IPS-NIHi7 (cell line): ENCODE results near the gene UBXN4.
"Not testable (repeated sequence)": the region's sequence is repeated elsewhere in the genome, so short reads cannot be mapped to it uniquely, and the experiment has no call there.

Experiments used
- DNase-seq: peaks from one replicate; pipeline ENCODE4 v3.0.0; 2012; ENCODE audit warnings: mixed read lengths; ENCODE audit errors: extremely low spot score

UBXN4 gene, protein sequence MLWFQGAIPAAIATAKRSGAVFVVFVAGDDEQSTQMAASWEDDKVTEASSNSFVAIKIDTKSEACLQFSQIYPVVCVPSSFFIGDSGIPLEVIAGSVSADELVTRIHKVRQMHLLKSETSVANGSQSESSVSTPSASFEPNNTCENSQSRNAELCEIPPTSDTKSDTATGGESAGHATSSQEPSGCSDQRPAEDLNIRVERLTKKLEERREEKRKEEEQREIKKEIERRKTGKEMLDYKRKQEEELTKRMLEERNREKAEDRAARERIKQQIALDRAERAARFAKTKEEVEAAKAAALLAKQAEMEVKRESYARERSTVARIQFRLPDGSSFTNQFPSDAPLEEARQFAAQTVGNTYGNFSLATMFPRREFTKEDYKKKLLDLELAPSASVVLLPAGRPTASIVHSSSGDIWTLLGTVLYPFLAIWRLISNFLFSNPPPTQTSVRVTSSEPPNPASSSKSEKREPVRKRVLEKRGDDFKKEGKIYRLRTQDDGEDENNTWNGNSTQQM

DNA sequence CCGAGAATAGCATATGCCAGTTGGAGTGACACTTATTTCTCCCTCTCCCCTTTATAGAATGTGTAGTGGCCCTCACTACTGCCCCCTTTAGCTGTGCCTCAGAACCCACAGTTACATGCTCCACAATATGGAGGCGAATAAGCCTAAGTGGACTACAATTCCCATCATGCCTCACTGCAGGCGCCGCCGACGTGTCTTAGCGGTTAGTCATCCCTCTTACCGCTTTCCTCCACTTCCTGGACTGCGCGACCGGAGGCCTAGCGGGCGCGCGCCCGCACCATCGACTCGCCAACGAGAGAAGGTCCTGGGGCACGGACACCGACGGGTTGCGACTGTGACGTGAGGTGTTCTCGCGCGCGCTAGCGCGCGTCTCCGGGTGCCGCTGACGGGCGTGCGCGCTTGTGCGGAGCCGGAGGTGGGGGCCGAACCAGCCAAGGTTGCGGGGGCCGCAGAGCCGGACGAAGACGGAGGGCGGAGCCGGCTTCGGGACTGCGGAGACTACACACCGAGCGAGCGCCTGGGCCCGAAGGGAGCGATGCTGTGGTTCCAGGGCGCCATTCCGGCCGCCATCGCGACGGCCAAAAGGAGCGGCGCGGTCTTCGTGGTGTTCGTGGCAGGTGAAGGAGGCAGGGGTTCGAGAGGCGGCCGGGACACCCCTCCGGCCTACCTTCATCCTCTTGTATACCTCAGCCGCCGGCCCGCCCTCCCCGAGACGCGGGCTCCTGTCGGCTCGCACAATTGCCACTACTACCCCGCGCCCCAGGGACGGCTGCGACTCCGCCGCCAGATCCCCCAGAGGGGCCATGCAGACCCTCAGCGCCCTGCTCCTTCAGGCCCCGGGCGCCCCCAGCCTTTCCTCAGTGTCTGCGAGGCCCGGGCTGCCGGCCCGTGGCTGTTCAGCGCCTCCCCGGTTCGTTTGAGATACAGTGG, at the start of gene UBXN4:
Gene UBXN4, plus strand, starts transcription at position 461 of the 930 bp plus-strand sequence. Its CDS starts 75 bp downstream, at position 536.
- peak; percentile 98 for DNase-seq

DNA sequence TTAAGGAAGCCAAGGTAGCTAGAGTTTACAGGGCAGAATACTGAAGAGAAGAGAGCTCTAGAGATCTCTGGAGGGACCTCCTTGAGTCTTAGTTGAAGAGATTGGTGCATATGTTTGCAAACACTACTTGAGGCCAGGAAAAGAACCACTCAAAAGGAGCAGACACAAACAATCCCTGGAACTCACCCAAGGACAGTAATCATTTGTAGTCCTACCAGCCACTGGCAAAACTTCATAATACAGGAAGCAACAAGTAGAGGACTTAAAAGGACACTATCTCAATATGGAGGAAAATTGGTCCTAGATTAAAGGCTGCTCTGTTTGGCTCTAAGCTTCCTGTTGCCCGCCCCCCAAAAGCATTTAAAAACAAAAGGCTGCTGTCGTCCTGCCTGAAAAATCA, 46.9 kb upstream of the UBXN4 start:
- DNase-seq, result no peak

DNA sequence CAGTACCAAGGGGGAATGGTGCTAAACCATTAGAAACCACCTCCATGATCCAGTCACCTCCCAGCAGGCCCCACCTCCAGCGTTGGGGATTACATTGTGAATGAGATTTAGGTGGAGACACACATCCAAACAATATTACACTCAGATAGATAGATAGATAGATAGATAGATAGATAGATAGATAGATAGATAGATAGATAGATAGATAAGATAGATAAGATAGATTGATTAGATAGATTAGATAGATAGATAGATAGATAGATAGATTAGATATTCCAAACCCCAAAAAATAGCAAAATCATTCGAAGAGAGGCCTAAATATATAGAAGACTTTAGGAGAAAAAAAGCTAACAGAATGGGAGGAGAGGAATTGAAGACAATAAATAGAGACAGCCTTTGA, 42.8 kb upstream of the UBXN4 start:
- no peak for DNase-seq

DNA sequence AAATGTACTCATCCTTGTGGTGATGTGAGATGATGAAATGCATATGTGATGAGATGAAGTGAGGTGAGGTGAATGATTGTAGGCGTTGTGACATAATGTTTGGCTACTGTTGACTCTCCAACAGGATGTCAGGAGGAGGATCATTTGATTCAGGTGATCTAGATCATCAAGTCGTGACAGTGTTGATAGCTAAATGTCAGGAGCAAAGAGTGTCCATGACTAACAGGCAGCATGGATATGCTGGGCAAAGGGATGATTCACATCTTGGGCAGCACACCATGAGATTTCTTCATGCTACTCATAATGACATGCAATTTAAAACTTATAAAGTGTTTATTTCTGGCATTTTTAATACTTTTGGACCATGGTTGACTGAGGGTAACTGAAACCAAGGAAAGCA, 40.2 kb upstream of the UBXN4 start:
- DNase-seq, result no peak

DNA sequence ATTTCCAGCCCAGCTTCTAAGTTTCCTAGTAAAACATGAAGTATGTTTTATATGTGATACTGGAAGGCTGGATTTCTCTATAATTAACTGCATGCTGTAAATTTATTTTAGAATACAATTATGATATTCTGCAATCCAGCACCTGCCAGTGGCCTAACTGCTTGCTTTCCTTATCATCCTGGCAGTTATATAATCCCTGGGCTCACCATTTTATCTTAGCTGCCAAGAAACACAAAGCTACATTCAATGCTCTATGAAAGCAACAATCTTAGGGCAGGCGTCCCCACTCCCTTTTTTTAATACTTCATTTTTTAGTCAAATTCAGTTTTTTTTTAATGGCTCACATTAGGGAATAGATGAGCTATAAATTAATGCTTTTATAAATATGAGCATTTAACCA, 38.4 kb upstream of the UBXN4 start:
- no peak for DNase-seq

DNA sequence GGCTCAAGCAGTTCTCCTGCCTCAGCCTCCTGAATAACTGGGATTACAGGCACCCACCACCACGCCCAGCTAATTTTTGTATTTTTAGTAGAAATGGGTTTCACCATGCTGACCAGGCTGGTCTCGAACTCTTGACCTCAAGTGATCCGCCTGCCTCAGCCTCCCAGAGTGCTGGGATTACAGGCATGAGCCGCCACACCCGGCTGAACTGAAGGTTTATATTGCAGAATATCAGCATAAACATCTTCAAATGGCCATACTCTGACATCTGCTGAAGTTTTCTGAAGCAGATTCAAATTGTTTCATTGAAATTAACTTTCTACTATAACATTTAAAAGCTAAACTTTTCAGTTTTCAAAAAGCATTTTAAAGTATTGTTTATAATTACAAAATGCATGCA, 37.6 kb upstream of the UBXN4 start:
- not testable (repeated sequence) for DNase-seq

DNA sequence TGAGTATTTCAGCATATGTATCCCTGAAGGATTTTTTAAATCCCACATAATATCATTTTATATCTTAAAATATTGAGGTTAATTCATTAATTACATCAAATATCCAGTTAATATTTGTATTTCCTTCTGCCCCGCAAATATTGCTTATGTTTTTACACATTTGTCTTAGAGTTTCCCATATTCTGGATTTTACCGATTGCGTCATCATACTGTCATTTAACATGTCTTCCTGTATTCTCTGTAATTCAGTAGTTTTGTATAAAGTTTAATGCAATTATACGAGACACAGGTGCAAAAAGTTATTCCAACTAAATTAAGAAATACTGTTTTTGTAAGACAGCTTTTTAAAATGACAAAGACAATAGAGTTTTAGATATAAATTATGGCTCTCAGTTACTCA, 33.5 kb upstream of the UBXN4 start:
- no peak for DNase-seq

DNA sequence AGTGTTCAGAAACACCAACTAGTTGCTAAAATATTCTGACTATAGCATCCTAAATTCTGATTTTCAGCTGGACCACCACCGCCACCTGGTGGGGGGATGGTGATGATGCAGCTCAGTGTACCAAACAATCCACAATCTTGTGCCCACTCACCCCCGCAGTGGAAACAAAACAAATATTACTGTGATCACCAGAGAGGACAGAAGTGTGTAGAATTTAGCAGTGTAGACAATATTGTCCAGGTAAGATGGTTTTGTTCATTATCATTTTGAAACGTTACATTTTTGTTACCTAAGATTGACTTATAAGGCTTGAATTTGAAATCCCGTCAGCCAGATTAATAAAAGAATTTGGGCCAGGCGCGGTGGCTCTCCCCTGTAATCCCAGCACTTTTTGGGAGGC, 31.7 kb upstream of the UBXN4 start:
- peak; percentile 69 for DNase-seq

DNA sequence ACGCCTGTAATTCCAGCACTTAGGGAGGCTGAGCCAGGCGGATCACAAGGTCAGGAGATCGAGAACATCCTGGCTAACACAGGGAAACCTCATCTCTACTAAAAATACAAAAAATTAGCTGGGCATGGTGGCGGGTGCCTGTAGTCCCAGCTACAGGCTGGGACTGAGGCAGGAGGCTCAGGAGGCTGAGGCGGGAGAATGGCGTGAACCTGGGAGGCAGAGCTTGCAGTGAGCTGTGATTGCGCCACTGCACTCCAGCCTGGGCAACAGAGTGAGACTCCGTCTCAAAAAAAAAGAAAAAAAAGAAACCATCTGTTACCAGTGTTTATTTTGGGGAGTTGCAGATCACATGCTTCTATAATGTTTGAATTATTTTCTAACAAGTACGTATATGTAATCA, 26.6 kb upstream of the UBXN4 start:
- DNase-seq, result not testable (repeated sequence)

DNA sequence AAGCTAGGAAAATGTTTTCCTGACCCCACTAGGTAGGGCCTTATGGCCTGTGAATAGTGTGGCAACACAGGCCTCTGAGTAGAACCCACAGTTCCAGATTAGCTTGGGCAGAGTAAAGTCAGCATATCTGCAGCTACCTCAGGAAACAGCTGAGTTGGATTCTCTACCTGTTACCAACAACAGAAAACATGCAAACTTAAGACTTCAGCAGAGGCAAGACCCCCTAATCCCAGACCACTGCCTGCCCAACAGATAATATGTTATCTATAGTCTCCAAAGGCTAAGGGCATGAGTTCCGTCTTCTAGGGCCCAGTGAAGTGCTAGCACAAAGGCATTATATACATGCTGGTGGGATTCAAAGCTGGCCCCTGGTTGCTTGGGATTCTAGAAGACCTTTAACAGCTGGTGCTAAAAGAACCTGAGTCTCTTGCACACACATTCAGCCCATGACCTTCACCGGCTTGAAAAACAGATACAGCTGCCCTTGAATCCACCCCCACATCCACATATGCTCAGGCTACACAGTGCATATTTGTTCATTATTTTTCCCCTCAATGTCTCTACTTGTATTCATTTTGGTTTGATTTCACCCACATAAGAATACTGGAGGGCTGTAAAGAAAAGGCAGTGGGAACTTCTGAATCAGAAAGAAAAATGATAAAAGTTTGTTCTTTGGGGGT, 13.5 kb upstream of the UBXN4 start:
- no peak for DNase-seq

DNA sequence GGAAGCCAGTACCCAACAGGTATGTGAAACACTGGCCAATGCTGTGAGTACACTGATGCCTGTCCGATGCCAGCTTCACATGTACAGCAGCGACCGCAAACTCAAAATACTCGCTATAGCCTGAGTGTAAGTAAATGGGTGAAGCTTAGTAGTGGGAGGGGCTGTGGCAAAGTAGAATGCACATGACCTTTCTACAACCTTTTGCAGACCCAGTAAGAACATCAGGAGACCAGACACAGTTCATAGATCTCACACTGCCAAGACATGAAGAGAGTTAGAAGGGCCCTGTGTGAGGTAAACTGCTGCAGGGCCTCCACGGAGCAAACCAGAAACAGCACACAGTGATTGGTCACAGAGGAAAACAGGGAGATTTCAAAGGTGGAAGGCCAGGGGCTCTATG, 9.1 kb upstream of the UBXN4 start:
- no peak for DNase-seq

DNA sequence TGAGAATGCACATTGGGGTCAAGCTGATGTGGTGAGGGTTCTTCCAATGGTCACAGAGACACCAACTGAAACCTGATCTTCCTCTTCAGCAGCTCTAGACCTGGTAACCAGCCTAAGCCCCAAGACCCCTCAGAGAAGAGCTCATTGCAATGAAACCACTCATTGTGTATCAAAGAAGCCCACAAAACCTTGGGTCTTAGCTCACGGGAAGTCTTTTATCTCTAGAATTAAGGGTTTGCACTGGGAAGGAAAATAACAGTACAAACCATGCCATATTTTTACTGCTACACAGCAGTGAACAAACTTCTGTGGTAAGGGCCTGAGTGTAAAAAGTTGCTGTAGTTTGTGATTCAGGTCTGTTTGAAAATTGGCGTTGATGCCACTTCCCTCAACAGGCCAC, 8.6 kb upstream of the UBXN4 start:
- no peak for DNase-seq

DNA sequence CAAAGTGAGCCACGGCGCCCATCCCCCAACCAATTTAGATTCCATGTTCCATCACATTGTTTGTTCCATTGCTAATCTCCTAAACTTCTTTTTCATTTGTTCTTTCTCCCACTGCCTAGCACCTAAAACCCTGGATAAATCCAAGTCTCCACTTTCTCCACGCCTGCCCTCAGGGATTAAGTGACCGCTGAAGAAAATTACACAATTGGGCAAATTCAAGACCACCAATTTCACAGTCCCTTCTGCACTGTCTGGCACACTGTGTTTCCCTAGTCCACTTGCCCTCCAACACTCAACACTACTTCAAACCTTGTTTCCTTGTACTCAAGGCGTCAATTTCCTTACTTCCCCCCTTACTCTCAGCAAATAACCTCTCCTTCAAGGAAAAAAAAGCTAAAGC, 5.1 kb upstream of the UBXN4 start:
- no peak for DNase-seq

DNA sequence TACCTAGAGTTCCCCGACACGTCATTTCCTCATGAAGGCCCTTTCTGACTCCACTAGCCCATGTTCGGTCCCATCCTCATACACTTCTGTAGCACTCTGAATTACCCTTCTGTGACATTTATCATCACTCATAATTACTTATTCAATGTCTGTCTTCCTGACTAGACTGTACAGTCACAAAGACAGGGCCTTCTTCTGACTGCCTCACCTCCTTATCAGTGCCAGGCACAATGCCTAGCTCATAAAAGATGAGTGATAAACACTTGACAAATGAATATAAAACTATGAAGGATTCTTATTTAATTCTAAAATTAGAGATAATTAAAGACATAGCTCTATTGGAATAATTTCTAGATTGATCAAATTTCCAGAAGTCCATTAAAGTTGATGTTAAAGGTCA, 1.4 kb upstream of the UBXN4 start:
- no peak for DNase-seq

DNA sequence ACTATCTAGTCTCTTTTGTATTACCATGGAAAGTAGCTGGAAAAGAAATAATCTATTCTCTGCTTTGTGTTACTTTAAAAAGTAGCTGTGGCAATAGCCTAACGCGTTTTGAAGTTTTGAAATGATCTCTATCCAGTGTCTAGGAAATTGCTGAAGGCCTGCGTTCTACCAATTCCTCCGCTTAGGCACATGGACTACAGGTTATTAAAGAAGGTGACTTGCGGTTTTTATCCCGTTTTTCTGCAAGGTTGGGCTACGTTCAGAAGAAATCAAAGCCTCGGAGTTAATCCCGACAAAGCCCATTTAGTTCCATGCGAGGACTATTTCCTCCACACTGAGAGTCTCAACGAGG, 636 bp upstream of the UBXN4 start:
- no peak for DNase-seq

DNA sequence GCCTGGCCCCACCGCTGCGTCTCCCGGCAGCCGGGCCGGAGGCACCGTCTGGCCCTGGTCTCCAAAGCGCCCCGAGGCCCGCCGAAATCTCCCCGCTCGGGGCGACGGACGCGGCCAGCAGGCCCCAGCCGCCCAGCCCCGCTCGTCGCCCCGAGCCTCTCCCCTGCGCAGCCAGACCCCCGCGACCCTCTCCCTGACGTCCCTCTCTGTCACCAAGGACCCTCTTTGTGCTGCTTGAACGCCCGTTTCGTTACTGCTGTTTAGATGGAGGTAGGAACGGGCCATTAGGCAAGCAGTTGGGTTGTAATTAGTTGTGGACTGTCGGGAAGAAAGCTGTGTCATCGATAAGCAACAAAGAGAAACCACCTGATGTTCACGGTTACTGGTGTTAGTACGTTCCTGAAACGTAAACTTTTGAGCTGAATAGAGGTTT, 686 bp downstream of the UBXN4 start:
- DNase-seq, result peak; percentile 44

DNA sequence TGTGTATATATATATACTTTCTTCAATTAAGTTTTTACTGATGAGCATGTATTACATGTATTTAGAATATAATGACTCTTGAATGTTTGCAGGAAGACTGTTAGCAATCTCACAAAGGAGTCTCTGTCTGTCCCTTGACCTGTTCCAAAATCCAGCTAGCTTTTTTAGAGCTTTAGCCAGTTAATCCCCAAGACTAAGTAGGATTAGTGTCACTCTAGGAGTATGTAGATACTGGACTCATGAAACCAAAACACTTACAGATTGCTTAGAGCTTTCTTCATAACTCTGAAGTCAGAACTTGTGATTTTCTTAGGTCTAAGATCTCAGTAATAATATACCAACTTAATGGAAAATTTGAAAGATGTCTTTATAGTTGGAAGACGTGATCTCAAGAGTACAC, 2.2 kb downstream of the UBXN4 start:
- DNase-seq, result no peak

DNA sequence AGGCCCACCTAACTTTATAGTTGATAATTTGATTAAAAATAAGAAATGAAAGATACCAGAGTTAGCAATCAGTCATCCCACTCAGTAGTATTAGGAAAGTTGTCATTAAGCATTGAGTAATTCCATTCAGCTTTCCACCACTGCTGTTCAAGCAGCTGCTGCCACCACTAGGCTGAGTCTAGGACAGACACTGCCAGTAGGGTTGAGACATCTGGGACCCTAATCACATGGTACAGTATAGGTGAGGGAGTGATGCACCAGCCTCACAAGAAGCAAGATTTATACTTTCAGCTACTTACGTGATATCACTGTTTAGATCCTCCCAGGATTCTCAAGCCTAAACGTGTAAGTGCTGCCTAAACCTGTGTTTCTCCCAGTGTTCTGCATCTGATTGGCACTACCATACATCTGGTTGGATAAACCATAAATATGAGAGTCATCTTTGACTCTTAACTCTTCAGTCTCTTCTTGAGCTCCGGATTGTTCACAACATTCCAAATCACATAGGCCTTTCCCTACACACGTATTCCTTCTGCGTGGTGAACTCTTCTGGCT, 3.2 kb downstream of the UBXN4 start:
- DNase-seq, result peak; percentile 61

DNA sequence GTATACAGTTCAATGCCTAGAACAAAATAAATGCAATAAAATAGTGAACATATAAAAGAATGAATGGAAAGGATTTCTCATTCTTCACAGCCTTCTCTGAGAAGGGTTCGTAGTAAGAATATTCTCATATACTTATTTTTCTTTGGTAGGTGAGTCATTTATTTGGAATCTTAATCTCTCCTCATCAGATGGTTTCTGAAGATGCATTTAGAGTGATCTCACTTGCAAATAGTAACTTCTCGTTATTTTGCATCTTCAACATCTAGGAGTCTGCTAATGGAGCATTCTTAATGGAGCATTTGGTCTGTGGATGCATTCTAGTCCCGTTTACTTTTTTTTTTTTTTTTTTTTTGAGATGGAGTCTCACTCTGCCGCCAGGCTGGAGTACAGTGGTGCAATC, 3.9 kb downstream of the UBXN4 start:
- DNase-seq, result no peak

DNA sequence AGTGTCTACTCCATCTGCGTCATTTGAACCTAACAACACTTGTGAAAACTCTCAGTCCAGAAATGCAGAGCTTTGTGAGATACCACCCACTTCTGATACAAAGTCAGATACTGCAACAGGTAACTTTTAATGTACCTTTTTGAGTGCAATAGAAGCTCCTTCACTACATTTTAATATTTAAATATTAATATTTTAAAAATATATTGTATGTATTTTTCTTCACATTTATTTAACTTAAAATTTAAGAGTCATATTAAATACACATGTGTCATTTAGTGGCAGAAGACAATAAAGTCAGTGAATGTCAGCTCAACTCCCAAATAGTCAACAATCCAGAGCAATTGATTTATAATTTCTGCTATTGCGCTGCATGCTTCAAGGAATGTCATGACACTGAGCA, 13.9 kb downstream of the UBXN4 start:
- DNase-seq, result no peak

DNA sequence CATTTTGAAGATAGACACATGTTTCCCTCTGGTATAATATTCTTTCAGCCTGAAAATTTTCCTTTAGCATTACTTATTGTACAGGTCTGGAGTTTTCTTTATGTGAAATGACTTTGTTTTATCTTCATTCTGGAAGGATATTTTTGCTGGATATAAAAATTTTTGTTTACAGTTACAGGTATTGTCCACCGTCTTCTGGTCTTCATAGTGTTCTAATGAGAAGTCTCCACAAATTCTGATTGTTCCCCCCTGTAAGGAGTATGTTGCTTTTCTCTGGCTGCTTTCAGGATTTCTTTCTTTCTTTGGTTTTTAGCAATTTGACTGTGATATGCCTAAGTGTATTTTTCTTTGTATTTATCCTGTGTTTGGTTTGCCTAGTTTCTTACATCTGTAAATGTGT, 15.0 kb downstream of the UBXN4 start:
- DNase-seq, result no peak

DNA sequence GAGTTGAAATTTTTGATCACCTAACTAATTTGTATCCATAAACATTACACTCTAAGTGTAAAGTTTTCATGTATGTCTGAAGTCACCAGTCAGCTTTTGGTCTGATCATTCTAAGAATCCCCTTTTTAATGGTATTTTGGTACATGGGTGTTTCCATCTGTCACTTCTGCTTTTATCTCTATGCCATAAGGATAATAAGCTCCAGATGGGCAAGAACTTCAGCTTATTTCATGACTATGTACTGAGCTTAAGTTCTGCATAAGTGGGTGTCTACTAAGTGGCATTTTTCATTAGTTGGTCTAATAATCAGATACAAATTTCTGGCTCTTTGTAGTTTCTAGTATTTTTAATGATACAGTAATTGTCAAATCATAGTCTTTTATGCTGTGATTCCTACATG, 20.4 kb downstream of the UBXN4 start:
- no peak for DNase-seq
